ENCODE measurements around the gene VEPH1.

VEPH1 gene

GRCh38 chr3:157335233-157336076, 167.8 kb downstream of the VEPH1 start:
- H3K27ac ChIP-seq (ENCODE audit: low read depth, low read length): no peak overlapping the region
- no peaks in the 10 kb centered on the region for H3F3A ChIP-seq (ENCODE audit: control insufficient read depth, insufficient read depth)
- H4K20me1 ChIP-seq (ENCODE audit: control insufficient read depth, insufficient read depth, low read depth, low read length): no peaks in the 10 kb centered on the region
- no peaks in the 10 kb centered on the region for H3K27me3 ChIP-seq (ENCODE audit: control insufficient read depth, low read length)
- no peak for TF ChIP-seq CTCF (IDR thresholded peaks at IDR 0.05; ENCODE audit: low read depth, low read length, poor library complexity, severe bottlenecking)
- TF ChIP-seq EZH2phosphoT487 (IDR thresholded peaks at IDR 0.05; ENCODE audit: borderline replicate concordance, low read length): no peak
- no peak overlapping the region for H3K4me3 ChIP-seq (ENCODE audit: low read length)
- H3K4me1 ChIP-seq (ENCODE audit: control insufficient read depth, low read length): no peaks in the 10 kb centered on the region
- no peaks in the 10 kb centered on the region for H3K9me2 ChIP-seq (replicated peaks; ENCODE audit: control insufficient read depth, low read length)
- H3K36me3 ChIP-seq (ENCODE audit: control insufficient read depth, low read length): no peaks in the 10 kb centered on the region
- H3K4me2 ChIP-seq (ENCODE audit: low read length): no peak overlapping the region
- H3K79me2 ChIP-seq (ENCODE audit: control insufficient read depth, low read length): no peaks in the 10 kb centered on the region
- no peaks in the 10 kb centered on the region for H3K9me3 ChIP-seq (ENCODE audit: control insufficient read depth, insufficient read depth, low read length)

GRCh38 chr3:157333551-157333991, 169.6 kb downstream of the VEPH1 start:
- no peak overlapping the region for H3K4me3 ChIP-seq (ENCODE audit: low read length)
- H3F3A ChIP-seq (ENCODE audit: control insufficient read depth, insufficient read depth): no peaks in the 10 kb centered on the region
- no peaks in the 10 kb centered on the region for H3K36me3 ChIP-seq (ENCODE audit: control insufficient read depth, low read length)
- H3K27ac ChIP-seq (ENCODE audit: low read depth, low read length): no peak overlapping the region
- no peaks in the 10 kb centered on the region for H4K20me1 ChIP-seq (ENCODE audit: control insufficient read depth, insufficient read depth, low read depth, low read length)
- H3K79me2 ChIP-seq (ENCODE audit: control insufficient read depth, low read length): no peaks in the 10 kb centered on the region
- H3K9me3 ChIP-seq (ENCODE audit: control insufficient read depth, insufficient read depth, low read length): no peaks in the 10 kb centered on the region
- TF ChIP-seq EZH2phosphoT487 (IDR thresholded peaks at IDR 0.05; ENCODE audit: borderline replicate concordance, low read length) (no peak), CTCF (IDR thresholded peaks at IDR 0.05; ENCODE audit: low read depth, low read length, poor library complexity, severe bottlenecking) (no peak)
- H3K9me2 ChIP-seq (replicated peaks; ENCODE audit: control insufficient read depth, low read length): no peaks in the 10 kb centered on the region
- H3K4me2 ChIP-seq (ENCODE audit: low read length): no peak overlapping the region
- no peaks in the 10 kb centered on the region for H3K27me3 ChIP-seq (ENCODE audit: control insufficient read depth, low read length)
- H3K4me1 ChIP-seq (ENCODE audit: control insufficient read depth, low read length): no peaks in the 10 kb centered on the region

- Histone ChIP-seq H4K20me1 (ENCODE audit: control insufficient read depth, insufficient read depth, low read depth, low read length) (no peaks in the 10 kb centered on the region), H3K4me3 (ENCODE audit: low read length) (no peak overlapping the region), H3K9me3 (ENCODE audit: control insufficient read depth, insufficient read depth, low read length) (no peaks in the 10 kb centered on the region), H3K27ac (ENCODE audit: low read depth, low read length) (no peak overlapping the region), H3K27me3 (ENCODE audit: control insufficient read depth, low read length) (no peaks in the 10 kb centered on the region), H3K79me2 (ENCODE audit: control insufficient read depth, low read length) (no peaks in the 10 kb centered on the region), H3K4me2 (ENCODE audit: low read length) (no peak overlapping the region), H3K4me1 (ENCODE audit: control insufficient read depth, low read length) (no peaks in the 10 kb centered on the region), H3K9me2 (replicated peaks; ENCODE audit: control insufficient read depth, low read length) (no peaks in the 10 kb centered on the region), H3F3A (ENCODE audit: control insufficient read depth, insufficient read depth) (no peaks in the 10 kb centered on the region), H3K36me3 (ENCODE audit: control insufficient read depth, low read length) (no peaks in the 10 kb centered on the region)
- TF ChIP-seq CTCF (IDR thresholded peaks at IDR 0.05; ENCODE audit: low read depth, low read length, poor library complexity, severe bottlenecking) (no peak), EZH2phosphoT487 (IDR thresholded peaks at IDR 0.05; ENCODE audit: borderline replicate concordance, low read length) (no peak)
These were observed 173.0 kb downstream of the VEPH1 start for GRCh38 chr3:157330206-157330605.

All from DOHH2 (cell line).